ENCODE data around the gene SH2D4B.
"Not testable (repeated sequence)": the region's sequence is repeated elsewhere in the genome, so short reads cannot be mapped to it uniquely, and the experiment has no call there.

Gene SH2D4B

DNA sequence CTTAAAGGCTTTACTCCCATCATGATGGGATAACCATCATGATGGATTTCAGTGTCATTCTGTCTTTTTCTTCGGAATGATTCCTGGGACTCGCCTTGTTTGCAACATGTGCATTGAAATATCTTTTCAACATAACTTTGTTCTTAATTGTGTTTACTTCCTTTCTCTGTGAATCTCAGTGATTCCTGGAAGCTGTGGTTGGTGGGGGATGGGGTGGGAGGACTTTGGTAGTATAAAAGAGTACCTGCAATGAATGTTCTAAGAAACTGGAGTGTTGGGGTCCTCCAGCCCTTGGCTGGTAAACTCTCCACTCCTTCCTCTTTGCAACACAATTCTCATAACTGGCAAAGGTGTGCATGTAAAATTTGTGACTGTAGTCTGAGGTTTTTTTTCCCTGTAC, 11.5 kb upstream of the SH2D4B start:
- no peak for DNase-seq (ENCODE audit: low read depth)

DNA sequence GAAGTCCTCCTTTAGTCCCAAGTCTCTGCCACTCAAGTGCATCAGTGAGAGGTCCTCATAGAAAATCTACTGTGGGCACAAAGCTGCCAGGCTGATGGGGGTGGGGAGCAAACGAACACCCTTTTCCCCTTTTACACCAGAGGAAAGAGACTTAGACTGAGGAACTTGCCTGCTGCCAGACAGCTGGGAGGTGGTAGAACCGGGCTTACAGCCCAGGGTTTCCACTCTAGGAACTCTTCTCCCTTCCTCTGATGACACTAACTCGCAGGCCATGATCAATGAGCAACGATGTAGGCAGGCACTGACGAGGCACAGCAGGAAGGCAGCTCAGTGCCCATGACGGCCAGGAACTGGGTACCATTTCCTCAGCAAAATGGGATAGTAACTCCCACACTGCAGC, 11.0 kb upstream of the SH2D4B start:
- DNase-seq (ENCODE audit: low read depth) = no peak

DNA sequence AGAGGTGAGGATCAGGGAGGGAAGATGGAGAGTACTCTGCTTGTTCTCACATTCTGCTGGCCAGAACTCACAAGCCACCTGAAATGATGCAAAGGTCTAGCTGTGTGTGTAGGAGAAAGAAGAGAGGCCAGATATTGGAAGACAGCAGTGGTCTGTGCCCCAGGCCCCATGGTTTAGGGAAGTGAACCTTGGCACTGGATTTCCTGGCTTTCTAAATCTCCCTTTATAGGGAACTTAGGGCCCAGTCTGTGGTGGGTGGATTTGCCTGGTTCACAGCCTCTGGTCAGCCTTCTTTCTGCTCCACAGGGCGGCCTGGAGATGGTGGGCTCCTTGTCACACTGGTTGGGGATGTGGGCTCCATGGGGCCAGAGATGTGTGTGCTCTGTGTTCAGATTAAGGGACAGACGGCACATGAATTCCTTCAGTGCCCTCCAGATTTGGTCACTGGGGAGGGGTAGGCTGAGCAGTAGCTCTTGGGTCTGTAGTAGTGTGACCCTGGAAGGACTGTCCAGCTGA, 9.5 kb upstream of the SH2D4B start:
- DNase-seq (ENCODE audit: low read depth) = no peak

DNA sequence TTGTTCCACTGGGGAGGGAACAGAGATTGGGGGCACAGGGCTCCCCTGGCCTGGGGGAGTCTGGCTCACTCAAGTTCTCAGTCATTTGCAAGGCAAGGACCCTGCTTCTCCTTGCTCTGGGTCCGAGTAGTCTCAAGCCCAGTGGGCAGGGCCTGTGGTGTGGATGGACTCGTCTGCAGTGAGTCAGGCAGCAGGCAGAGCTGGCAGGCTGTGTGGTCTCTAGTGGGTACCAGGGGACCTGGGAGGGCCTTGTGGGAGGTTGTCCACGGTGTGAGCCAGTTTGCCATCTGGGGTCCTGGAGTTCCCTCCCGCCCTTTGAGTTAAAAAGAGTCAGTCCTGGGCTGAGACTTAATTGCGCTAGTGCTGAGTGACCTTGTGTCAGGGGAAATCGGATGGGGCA, 8.8 kb upstream of the SH2D4B start:
- no peak for DNase-seq (ENCODE audit: low read depth)

DNA sequence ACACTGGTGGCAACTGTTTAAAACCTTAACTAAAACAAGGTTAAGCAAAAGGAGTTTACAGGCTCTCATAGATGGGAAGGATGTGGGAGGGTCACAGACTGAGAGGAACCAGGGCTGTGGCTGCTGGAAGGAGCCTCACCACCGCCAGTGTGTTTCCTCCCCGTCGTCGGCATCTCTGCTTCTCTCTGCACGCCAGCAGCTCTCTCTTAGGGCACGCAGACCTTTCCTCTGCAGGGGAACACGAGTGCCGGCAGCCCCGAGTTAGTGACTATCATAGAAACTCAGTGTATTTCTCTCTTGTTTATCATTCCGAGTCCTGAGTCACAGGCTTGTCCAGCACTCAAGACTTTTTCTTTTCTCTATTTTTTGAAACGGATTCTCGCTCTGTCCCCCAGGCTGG, 8.1 kb upstream of the SH2D4B start:
- no peak for DNase-seq (ENCODE audit: low read depth)

DNA sequence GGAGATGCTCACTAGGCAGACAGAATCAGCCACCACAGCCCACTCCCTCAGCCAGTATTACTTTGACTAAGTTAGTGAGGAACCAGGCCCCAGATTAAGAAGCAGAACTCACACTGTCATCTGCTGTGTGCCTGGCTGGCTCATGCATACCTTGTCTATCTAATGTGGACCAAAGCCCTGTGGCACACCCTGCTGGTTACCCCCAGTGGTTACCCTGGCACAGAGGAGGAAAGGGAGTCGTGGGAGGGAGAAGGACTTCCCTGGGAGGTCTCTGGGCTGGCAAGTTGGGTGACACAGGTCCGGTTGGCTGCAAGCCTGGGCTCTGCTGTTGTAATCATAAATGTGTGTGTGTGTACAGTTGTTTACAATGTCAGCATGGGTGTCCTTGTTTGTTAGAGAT, 7.5 kb upstream of the SH2D4B start:
- DNase-seq (ENCODE audit: low read depth) = peak; percentile 38

DNA sequence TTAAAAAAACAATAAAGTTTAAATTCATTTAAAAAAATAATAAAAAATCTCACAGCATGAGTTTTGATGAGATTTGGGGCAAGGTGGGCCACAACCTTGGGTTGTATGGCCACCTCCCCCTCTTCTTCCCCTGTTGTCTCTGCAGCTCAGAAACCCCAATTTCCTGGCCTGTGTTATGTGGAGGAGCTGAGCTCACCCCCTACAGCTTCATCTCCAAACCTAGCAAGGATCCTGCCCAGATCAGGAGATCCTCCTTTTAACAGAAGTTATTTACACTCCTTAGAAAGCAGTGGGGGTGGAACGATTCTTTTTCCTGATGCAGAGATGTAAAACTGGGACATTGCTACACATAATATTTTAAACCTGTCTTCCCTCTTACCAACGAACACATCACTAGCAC, 6.9 kb upstream of the SH2D4B start:
- no peak for DNase-seq (ENCODE audit: low read depth)

DNA sequence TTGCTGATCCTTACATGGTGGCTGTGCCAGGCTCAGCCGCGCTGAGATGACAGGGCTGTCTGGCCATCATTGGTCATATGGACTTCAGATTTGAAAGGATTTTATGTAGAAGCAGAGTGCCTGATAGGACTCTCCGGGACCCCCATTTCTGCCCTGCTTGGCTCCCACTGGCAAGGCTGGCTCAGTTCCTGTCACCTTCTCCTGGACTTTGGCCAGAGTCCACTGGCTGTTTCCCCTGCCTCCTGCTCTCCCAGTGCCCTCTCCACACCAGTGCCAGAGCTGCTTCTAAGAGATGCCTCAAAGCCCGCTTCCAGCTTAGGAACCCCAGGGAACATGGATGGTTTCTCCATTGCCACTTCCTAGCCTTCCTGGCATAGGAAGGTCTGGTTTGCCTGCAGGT, 5.1 kb upstream of the SH2D4B start:
- DNase-seq (ENCODE audit: low read depth) = no peak

DNA sequence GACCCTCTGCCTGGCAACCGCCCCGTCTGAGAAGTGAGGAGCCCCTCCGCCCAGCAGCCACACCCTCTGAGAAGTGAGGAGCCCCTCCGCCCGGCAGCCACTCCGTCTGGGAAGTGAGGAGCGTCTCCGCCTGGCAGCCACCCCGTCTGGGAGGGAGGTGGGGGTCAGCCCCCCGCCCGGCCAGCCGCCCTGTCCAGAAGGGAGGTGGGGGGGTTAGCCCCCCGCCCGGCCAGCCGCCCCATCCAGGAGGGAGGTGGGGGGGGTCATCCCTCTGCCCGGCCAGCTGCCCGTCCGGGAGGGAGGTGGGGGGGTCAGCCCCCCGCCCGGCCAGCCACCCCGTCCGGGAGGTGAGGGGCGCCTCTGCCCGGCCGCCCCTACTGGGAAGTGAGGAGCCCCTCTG, 3.6 kb upstream of the SH2D4B start:
- DNase-seq (ENCODE audit: low read depth) = not testable (repeated sequence)

DNA sequence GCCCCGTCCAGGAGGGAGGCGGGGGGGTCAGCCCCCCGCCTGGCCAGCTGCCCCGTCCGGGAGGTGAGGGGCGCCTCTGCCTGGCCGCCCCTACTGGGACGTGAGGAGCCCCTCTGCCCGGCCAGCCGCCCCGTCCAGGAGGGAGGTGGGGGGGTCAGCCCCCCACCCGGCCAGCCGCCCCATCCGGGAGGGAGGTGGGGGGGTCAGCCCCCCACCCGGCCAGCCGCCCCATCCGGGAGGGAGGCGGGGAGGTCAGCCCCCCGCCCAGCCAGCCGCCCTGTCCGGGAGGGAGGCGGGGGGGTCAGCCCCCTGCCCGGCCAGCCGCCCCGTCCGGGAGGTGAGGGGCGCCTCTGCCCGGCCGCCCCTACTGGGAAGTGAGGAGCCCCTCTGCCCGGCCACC, 3.1 kb upstream of the SH2D4B start:
- not testable (repeated sequence) for DNase-seq (ENCODE audit: low read depth)

DNA sequence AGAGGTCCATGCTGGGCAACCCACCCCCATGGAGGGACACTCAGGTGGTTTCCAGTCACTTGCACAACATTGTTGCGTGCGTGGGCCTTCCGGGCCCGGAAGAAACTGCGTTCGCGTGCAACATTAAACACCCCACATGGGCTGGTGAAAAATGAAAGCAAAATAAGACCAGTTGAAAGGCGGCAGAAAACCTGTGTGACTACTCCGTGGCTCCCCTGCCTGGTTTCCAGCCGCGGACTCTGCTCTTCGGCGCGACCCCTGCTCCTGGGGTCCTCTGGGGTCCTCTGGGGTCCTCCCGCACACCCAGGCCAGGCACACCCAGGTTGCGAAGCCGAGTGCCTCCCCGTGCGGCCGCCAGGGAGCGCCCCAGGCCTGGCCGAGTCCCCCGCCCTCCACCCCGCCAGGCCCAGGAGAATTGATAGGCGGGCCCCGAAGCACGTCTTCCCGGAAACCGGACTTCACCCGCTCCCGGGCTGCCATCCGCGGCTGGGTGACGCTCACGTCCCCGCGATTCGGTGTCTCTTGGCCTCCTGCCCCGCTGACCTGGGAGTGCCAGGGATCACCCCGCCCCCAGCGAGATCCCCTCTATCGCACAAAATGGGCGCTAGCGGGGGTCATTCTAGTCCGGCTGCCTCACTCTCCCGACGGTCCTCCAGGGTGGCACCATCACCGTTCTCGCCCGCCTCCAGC, 1.9 kb upstream of the SH2D4B start:
- peak; percentile 78 for DNase-seq (ENCODE audit: low read depth)

DNA sequence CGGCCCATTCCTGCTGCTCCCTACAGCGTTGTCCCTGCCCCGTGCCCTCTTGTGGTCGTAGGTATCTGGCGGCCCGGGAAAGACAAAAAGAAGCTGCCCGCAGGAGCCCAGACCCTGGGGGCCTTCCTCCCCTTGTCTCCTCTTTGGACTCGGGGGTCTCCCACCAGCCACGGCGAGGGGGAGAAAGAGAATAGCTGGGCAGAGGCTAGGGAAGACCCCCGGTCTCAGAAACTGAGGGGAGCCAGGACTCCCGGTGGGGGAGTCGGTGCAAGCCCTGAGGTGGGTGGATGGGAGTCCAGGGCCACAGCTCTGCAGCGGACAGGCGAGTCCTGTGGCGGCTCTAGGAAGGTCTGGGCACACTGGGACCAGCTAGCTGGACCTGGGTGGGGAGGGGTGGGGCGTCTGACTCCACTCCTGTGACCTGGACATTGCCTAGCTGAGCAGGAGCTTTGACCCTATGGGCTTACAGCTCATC, 1.3 kb upstream of the SH2D4B start:
- no peak for DNase-seq (ENCODE audit: low read depth)

DNA sequence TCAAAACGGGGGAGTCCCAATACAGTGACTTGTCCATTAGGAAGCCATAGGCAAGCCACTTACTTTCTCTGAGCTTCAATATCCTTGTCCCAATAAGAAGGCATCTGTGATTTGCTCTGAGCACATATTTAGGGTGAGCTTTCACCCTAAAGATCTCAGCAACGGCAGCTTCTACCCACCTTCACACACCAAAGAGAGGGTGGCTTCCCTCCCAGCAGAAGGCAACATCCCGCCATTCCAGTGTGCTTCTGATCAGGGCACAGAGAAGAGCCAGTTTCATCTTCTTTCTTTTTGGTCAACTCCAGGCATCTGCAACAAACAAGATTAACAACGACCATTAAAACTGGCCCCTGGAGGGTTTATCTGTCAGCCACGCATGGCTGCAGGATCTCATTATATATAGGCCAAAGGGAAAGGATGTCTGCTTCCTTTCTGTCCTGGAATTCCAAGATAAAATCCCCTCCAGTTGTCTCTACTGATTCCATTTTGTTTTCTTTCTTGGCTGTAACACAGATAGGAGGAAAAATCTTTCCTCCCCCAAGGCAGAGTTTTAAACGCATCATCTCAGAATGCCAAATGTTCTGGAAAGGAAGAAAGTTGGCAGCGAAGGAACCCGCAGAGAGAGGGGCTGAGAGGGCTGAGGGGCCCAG, 491 bp upstream of the SH2D4B start:
- no peak for DNase-seq (ENCODE audit: low read depth)

DNA sequence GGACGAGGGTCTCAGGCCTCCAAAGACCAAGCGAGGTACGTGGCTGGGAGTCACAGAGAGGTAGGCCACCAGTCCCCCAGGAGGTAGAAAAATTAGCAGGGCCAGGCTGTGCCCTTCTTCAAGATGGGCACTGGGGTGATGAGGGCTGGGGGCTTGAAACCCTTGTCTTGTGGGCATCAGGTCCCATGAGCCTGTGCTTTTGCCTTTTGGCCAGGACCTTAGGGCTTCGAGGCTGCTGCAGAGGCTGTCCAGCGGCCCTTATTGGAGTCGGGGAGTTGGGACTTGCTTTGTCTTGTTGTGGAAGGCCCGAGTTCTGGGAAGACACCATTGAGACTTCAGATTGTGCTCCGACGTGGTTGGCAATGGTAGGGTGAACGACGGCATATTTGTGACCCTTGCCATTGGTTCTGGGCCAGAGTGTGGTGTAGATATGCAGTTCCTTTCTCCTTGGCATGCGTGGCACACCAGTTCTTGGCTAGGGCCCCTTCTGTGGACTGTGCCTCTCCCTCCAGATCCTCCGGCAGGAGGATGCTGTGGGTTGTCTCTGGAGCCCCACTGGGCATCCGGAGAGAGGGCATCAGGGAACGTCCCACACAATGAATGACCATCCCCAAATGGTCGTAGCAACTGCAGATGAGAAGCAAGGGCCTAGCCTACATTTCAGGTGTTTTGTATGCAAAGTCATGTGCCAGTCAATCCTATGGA, 931 bp downstream of the SH2D4B start:
- no peak for DNase-seq (ENCODE audit: low read depth)

DNA sequence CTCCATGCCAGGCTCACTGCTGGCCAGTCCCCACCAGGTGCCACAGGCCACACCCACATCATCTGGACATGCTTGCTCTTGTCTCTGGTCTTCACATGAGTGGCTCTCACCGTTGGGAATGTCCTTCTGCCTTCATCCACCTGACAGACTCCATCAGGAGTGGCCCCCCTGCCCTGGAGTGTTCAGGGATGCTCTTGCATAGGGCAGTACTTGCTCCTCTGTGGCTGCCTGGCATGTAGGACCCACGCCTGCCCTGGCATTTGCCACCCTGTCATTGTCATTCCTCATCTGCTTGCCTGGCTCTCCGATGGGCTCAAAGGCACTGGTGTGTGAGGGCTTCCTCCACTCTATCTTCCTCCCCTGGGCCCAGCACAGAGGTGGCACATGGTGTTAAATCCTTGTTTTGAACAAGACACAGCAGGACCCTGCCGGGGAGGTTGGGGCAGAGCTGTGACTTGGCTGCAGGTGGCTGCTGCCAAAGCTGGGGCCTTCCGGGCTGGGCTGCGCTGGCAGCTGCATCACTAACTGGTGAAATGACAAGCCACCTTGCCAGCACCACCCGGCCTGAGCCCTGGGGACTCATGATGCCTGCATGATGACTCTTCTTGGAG, 1.8 kb downstream of the SH2D4B start:
- no peak for DNase-seq (ENCODE audit: low read depth)

DNA sequence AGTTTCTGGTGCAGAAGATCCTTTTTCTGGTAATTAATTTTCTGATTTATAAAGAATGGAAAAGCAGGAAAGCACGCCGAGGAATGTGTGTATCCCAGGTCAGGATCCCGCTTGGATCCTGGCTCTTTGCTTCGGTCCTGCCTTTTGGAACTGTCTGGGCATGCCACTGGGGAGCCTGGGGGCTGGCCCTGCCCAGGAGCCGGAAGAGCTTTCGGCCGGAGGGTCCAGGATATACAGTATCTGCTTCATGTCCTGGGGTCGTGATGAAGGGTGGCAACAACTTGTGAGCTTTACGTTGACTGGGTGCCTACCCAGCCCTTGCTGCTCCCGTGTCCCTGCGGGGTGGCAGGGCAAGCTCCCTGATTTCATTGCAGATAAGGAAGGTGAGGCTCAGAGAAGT, 2.4 kb downstream of the SH2D4B start:
- DNase-seq (ENCODE audit: low read depth) = no peak

DNA sequence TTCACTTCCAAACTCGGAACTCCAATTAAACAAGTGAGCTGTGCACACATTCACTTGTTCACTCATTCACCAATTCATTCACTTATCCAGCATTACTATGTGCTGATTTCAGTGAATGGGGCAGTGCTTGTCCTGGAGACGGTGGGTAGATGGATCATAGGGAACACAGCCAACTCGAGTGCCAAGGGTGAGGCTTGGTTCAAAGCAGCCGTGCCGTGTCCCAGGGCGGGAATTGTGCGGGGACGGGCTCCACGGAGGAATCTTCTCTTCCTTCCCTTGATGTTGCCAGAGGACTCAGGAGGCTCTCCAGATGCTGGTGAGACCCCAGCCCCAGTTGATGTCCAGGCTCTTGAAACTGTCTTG, 2.9 kb downstream of the SH2D4B start:
- DNase-seq (ENCODE audit: low read depth) = no peak

DNA sequence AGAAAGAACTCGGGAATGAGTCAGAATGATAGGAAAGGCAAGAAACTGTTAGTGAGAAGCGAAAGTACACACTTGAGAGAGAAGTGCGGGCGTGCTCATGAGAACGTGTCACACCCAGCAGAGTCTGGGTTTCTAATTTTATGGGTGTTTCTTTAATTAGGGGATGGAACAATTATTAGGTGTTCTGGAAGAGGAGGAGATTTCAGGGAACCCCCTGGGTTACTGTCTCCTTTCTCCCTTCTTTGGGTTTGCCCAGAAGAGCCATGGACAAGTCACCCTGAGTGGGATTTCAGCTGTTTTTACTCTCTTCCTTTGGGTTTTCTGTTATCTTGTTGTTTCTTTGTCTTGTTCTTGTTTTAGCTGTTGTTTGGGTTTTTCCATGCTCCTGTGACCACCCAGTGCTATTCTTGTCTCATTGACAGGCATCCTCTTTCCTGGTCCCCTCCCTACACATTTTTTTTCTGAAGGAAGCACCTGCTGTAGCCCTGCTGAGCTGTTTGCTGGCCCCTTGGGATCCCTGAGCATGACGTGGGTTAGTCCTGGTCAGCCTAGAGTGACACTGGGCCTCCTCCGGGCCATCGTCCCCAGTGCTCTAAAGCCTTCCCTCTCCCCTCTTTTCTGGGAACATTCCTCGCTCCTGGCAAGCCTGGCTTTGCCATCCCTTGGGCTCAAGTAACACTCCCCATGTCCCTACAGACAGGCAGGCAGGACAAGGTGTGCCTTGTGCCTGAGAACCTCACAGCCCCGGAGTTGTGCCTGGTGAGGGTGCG, 3.5 kb downstream of the SH2D4B start:
- DNase-seq (ENCODE audit: low read depth) = no peak

DNA sequence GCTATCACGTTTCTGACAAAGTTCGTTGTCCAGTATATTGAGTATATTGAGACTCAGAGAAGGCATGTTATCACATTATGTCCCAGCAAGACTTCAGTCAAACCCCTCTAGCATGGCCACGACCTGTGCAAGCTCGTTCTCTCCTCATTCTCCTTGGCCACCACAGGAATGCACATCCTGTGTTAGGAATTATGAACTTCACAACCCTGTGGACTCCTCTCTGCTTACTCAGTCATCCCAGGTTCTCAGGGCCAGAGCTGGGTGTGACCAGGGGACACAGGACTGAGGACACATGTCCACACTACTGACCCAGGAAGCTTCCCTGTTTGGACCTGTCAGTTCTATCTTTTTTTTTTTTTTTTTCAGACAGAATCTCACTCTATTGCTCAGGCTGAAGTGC, 4.4 kb downstream of the SH2D4B start:
- no peak for DNase-seq (ENCODE audit: low read depth)

DNA sequence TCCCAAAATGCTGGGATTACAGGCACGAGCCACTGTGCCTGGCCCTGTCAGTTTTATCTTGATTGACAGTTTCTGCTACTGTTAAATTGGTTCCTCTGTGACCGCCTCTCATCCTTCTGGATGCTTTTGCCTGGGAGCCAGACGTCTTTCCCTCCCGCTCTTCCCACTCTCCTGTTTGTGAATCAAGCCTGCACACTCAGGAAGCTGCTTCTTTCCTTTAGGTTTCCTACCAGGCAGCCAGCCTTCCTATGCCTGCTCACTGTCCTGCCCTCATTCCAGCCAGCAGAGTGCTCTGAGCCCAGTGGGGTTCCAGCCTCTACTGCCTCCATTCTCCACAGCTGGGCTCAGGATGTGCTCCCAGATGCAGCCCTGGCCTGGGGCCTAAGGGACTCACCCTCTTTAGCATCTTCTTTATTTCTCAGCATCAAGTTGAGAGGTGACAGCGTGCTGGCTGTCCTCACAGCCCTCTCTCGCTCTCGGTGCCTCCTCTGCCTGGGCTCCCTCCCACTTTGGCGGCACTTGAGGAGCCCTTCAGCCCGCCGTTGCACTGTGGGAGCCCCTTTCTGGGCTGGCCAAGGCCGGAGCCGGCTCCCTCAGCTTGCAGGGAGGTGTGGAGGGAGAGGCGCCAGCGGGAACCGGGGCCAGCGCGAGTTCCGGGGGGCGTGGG, 5.1 kb downstream of the SH2D4B start:
- DNase-seq (ENCODE audit: low read depth) = no peak

DNA sequence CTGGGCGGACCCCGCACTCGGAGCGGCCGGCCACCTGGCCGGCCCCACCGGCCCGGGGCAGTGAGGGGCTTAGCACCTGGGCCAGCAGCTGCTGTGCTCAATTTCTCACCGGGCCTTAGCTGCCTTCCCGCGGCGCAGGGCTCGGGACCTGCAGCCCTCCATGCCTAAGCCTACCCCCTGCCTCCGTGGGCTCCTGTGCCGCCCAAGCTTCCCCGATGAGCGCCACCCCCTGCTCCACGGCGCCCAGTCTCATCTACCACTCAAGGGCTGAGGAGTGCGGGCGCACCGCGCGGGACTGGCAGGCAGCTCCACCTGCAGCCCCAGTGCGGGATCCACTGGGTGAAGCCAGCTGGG, 5.6 kb downstream of the SH2D4B start:
- DNase-seq (ENCODE audit: low read depth) = not testable (repeated sequence)

All from activated T-cell treated with anti-CD3 and anti-CD28 coated beads for 48 hours (primary cell).